NOMO-1 treated with DMSO at 0.1 percent for 48 hours (cell line): ENCODE results near the gene PLD6.

Experiments
- DNase-seq: peaks from one replicate; lab custom pipeline; 2025; ENCODE audit not compliant: unreplicated experiment; lab: John Stamatoyannopoulos, UW

The PLD6 gene

DNA sequence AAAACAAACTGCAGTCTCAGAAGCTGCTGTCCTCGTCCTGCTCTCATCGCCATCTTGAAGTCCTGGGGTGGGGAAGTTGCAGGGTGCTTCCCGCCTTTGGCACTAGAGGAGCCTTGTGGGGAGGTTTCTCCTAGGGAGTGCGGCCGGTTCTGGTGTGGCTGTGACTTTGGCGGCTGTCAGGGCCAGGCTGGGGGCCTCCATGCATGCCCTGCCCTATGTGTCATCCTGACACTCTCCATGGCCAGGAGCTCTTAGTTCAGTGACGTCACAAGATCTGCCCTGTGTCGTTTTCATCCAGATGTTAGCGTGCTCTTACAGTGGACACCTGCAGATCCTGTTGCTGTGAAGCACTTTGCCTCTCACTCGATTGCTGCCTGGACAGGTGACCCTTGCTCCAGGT, 49.6 kb downstream of the PLD6 start:
- no peak for DNase-seq

DNA sequence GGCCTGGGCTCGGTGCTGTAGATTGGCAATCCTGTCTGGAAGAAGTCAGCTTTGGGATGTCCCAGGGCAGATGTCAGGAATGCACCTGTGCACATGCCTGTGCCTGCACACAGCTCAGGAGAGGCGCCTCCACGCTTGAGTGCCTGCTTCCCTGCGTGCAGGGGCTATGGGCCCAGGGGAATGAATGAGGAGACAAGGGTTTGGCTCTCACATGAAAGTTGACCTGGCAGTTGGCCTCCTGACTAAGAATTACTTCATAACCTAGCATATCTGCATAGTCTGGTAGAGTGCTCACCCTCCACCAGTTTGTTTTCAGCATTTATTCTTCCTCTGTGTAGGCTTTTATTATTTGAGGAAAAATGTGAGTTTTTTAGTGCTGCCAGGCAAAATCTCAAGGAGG, 50.0 kb downstream of the PLD6 start:
- no peak for DNase-seq

DNA sequence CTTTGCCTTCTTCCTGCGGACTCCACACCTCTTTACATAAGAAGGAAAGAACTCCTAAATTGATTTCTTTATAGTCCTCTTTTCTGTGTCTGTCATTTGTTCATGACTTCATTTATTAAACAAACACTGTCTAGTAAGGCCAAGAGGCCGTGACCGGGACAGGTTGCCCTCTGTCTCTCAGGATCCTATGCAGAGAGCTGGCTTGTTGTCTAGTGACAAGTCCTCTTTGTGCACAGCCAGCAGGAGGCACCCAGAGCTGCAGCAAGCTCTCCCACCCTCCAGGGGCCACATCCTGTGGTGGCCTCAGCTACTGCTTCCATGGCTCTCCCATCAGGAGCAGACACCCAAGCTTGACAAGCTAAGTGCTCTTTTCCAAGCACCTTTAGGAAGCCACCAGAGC, 50.6 kb downstream of the PLD6 start:
- DNase-seq, result no peak

DNA sequence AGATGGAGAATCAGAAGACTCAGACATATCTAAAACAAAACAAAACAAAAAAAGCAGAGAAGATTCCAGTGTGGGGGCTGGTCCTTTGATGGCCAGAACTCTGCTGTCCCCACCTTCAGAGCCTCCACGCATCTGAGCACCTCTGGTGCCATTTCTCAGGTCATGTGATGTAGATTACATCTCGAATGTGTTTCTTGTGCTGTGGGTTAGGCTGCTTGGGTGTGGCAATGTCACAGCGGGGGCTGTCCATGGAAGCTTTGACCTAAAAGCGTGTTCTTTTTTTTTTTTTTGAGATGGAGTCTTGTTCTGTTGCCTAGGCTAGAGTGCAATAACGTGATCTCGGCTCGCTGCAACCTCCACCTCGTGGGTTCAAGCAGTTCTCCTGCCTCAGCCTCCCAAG, 51.2 kb downstream of the PLD6 start:
- DNase-seq, result no peak

DNA sequence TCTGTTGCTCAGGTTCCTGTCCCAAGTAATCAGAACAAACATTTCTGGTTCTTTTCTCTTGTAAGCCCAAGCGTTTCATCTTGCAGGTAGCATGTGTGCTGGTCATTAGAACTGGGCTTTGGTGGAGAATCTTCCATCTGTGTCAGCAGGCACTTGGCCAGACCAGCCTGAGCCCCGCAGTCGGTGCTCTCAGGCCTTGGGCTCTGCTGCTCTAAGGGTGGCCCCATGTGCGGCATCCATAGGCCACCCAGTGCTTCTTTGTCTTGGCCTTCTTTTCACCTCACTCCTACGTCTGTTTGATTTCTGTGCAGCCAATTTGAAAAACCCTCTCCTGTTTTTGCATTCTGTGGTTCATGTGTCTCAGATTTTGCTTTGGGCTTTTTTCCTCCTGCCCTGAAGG, 51.6 kb downstream of the PLD6 start:
- no peak for DNase-seq

DNA sequence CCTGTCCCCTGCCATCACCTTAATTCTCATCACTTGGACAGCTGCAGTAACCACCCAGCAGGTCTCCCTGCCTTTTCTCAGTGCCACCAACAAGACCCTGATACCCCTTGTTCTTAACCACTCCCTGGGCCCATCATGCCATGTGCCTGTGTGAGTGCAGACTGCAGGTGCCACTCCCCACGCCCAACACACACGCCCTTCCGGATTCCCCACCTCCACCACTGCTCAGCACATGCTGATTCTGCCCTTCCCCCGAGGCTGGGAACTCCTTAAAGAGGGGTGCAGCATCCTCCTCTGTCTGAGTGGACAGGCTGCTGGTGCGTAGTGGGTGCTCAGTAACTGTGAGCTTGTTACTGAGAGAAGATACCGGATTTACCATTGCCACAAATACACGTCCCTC, 52.4 kb downstream of the PLD6 start:
- no peak for DNase-seq

DNA sequence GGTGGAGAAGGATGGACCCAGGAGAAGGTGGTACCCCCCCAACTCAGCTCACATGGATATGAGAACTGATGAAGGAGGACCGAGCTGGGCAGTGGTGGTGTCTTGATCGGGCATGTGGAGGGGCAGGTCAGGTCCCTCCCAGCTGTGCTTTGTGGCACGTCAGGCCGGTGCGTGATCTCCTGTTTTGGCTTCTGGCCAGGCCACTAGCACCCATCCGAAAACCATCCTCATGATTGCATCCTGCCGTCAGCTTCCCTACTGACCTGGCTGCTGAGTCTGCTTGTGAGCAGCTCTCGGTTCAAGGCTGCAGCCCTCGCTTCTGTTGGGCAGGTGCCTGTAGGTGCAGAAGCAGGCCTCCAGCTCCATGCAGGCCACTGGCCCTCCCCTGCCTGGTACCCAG, 53.1 kb downstream of the PLD6 start:
- DNase-seq, result no peak

DNA sequence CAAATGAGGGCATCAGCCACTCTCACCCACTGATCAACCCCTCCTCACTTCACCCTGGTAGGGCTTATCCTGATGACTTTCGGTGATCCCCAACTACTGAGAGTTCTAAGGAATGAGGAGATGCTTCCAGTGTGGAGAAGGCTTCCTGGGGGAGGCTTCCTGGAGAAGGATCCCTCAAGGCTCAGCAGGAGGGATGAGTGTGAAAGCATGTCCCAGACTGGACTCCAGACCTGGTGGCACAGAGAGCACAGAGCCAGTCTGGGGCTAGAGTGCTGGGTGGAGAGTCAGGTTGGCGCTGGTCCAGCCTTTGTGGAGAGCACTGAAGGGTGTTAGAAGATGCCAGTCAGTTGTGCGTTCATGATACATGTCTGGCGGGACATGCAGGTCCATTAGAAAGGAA, 53.7 kb downstream of the PLD6 start:
- no peak for DNase-seq

DNA sequence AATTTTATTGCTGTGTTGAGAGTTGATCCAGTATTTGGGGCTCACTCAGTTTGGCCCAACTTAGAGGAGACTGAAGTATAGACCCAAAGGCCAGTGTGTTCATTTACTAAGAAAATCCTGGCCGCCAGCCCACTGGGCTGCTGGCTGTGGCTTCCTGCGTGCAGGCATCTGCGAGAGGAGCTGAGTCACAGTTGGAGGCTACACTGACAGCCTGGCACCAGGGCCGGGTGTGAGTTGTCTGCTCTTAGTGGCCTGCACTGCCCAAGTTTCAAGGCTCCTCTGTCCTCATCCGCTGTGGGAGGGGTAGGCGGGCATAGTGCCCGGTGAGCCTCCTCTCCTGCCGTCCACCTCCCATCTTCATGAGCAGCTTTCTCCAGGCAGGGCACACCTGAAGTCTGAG, 54.2 kb downstream of the PLD6 start:
- no peak for DNase-seq

DNA sequence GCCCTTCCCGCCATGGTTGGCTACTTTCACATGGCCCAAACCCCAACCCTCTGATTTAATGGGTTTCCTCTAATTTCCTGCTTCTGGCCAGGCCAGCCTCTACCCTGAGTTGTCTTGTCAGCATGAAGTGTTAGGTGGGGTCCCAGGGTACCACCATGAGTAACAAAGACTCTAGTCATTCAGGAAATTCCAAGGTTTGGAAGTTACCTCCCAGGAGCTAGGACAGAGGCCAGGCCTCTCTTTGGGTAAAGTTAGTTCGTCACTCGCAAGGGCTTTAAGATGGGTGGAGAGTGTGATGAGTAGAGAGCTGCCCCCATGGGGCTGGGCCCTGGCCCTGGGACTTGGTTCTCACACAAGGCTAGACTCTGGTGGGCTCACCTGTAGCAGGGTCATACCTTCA, 54.6 kb downstream of the PLD6 start:
- DNase-seq, result no peak

DNA sequence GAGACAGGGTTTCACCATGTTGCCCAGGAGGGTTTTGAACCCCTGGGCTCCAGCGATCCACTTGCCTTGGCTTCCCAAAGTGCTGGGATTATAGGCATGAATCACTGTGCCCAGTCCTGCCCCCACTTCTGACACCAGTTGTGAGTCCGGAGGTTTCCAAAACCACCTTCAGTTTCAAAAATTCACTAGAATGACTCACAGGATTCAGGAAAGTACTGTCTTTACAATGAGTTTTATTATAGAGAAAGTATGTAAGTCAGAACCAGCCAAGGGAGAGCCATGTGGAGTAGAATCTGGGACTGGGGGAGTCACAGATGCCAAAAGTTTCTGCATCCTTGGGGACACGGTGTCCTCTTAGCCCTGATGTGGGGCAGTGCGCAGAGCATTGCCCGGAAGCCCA, 55.1 kb downstream of the PLD6 start:
- no peak for DNase-seq
